ENCODE results near the gene PHYKPL. TPM values are rescaled to one million over a fixed set of nuclear protein-coding genes. Genes with fewer than 3 reads are reported as not detected.

The PHYKPL gene
- total RNA-seq, 1 experiment from 2014 or later, result 41.7 TPM

DNA sequence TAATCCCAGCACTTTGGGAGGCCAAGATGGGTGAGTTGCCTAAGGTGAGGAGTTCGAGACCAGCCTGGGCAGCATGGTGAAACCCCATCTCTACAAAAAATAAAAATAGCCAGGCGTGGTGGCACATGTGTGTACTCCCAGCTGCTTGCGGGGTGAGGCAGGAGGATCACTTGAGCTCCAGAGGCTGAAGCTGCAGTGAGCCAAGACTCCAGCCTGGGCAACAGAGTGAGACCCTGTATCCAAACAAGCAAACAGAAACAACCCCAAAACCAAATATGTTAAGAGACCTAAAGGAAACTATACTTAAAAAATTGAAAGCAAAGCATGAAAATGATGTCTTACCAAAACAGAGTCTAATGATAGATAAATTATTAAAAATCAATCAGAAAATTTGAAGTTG is 15.8 kb downstream of the PHYKPL start:
- no peak for DNase-seq (ENCODE audit: low spot score)
- ChIA-PET CTCF (interaction anchor here (0.6 to 1.2 kb wide), 2 partner anchors 20 to 1873 kb away, joined by 3 read pairs; no protein-coding TSS in a partner anchor), POLR2A (no interaction called here)
- Mint-ChIP-seq H3K4me3 (no peak overlapping the region), H3K27me3 (ENCODE audit: low read depth) (0 out of 2 replicates have a peak, but pooled peaks cover 2% of the 10 kb centered on the region), H3K9me3 (no peaks in the 10 kb centered on the region; the same call in 1 of the 2 replicates), H3K36me3 (peaks cover 70% of the 10 kb centered on the region), H3K4me1 (peaks cover 13% of the 10 kb centered on the region), H3K27ac (no peak overlapping the region)
- TF ChIP-seq AR (CRISPR knock-in tag; IDR thresholded peaks at IDR 0.05), result 0 out of 2 replicates have a peak, but pooled peaks have one; percentile 38
- no peak for TF ChIP-seq MYBL2 (CRISPR knock-in tag; IDR thresholded peaks at IDR 0.05)
- ATAC-seq, result no peak

- ChIA-PET CTCF (interaction anchor here (0.6 kb wide), 1 partner anchor 1874 kb away, joined by 3 read pairs; no protein-coding TSS in a partner anchor), POLR2A (interaction anchor here (1.0 kb wide), 1 partner anchor 12 kb away, joined by 4 read pairs; the partner anchor contains the start of gene HNRNPAB)
- Mint-ChIP-seq H3K27me3 (ENCODE audit: low read depth) (no peaks in the 10 kb centered on the region), H3K36me3 (peaks cover 70% of the 10 kb centered on the region), H3K4me3 (no peak overlapping the region), H3K27ac (peak overlapping the region; percentile 53; the same call in 1 of the 2 replicates), H3K4me1 (peaks cover 13% of the 10 kb centered on the region), H3K9me3 (no peaks in the 10 kb centered on the region; the same call in 1 of the 2 replicates)
- TF ChIP-seq GABPB1 (CRISPR knock-in tag; IDR thresholded peaks at IDR 0.05), result no peak
- no peak for TF ChIP-seq FOXP1 (CRISPR knock-in tag; IDR thresholded peaks at IDR 0.05; ENCODE audit: borderline replicate concordance)
- TF ChIP-seq, protein P1, sequence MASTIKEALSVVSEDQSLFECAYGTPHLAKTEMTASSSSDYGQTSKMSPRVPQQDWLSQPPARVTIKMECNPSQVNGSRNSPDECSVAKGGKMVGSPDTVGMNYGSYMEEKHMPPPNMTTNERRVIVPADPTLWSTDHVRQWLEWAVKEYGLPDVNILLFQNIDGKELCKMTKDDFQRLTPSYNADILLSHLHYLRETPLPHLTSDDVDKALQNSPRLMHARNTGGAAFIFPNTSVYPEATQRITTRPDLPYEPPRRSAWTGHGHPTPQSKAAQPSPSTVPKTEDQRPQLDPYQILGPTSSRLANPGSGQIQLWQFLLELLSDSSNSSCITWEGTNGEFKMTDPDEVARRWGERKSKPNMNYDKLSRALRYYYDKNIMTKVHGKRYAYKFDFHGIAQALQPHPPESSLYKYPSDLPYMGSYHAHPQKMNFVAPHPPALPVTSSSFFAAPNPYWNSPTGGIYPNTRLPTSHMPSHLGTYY (CRISPR knock-in tag; IDR thresholded peaks at IDR 0.05), result no peak
- no peak for TF ChIP-seq ZNF281 (CRISPR knock-in tag; IDR thresholded peaks at IDR 0.05)
- no peak for TF ChIP-seq ZNF317 (CRISPR knock-in tag; IDR thresholded peaks at IDR 0.05; ENCODE audit: borderline replicate concordance, low read depth)
- no peak for TF ChIP-seq KAT7 (CRISPR knock-in tag; IDR thresholded peaks at IDR 0.05; ENCODE audit: borderline replicate concordance)
- TF ChIP-seq, protein P2, sequence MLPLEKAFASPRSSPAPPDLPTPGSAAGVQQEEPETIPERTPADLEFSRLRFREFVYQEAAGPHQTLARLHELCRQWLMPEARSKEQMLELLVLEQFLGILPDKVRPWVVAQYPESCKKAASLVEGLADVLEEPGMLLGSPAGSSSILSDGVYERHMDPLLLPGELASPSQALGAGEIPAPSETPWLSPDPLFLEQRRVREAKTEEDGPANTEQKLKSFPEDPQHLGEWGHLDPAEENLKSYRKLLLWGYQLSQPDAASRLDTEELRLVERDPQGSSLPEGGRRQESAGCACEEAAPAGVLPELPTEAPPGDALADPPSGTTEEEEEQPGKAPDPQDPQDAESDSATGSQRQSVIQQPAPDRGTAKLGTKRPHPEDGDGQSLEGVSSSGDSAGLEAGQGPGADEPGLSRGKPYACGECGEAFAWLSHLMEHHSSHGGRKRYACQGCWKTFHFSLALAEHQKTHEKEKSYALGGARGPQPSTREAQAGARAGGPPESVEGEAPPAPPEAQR (CRISPR knock-in tag; IDR thresholded peaks at IDR 0.05), result no peak
- no peak for TF ChIP-seq FOXK1 (CRISPR knock-in tag; IDR thresholded peaks at IDR 0.05)
- no peak for TF ChIP-seq AR (CRISPR knock-in tag; IDR thresholded peaks at IDR 0.05)
- TF ChIP-seq, protein P3, sequence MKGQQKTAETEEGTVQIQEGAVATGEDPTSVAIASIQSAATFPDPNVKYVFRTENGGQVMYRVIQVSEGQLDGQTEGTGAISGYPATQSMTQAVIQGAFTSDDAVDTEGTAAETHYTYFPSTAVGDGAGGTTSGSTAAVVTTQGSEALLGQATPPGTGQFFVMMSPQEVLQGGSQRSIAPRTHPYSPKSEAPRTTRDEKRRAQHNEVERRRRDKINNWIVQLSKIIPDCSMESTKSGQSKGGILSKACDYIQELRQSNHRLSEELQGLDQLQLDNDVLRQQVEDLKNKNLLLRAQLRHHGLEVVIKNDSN (CRISPR knock-in tag; IDR thresholded peaks at IDR 0.05), result no peak
- no peak for TF ChIP-seq ZNF232 (CRISPR knock-in tag; IDR thresholded peaks at IDR 0.05)
- TF ChIP-seq ESRRA (CRISPR knock-in tag; IDR thresholded peaks at IDR 0.05; ENCODE audit: borderline replicate concordance), result no peak
- no peak for TF ChIP-seq OVOL2 (CRISPR knock-in tag; IDR thresholded peaks at IDR 0.05; ENCODE audit: borderline replicate concordance)
- no peak for TF ChIP-seq NR2C2 (CRISPR knock-in tag; IDR thresholded peaks at IDR 0.05)
- no peak for TF ChIP-seq PRRX2 (CRISPR knock-in tag; IDR thresholded peaks at IDR 0.05)
- no peak for ATAC-seq
- DNase-seq (ENCODE audit: low spot score), result no peak
Observed at GRCh38 chr5:178216088-178216534, 16.5 kb downstream of the PHYKPL start.

All from WTC11 (cell line).